ENCODE measurements around the gene INSL6. TPM values are rescaled to one million over a fixed set of nuclear protein-coding genes. Genes with fewer than 3 reads are reported as not detected.

The INSL6 gene
- total and polyA plus RNA-seq, 3 donors from 2014 or later: 18.7 to 45.4 (median 32.8) TPM

GRCh38 chr9:5144217-5144616 lies 41.2 kb downstream of the INSL6 start:
- H3K4me3 ChIP-seq: no peak overlapping the region
- no peaks in the 10 kb centered on the region for H3K36me3 ChIP-seq (ENCODE audit: low read depth, missing control alignments)
- H3K4me1 ChIP-seq: no peaks in the 10 kb centered on the region
- no peaks in the 10 kb centered on the region for H3K27me3 ChIP-seq
- TF ChIP-seq CTCF (IDR thresholded peaks at IDR 0.05) (no peak), POLR2A (IDR thresholded peaks at IDR 0.05) (no peak)
- no peak overlapping the region for H3K27ac ChIP-seq
- WGBS, 2 donors: 88 to 91% methylated on average over 7 of the region's 7 CpGs
- no peaks in the 10 kb centered on the region for H3K9me3 ChIP-seq
- intact Hi-C loops (cut with DNase I; ENCODE audit: low total_unique reads): no loop called here
- no peak for DNase-seq

DNA sequence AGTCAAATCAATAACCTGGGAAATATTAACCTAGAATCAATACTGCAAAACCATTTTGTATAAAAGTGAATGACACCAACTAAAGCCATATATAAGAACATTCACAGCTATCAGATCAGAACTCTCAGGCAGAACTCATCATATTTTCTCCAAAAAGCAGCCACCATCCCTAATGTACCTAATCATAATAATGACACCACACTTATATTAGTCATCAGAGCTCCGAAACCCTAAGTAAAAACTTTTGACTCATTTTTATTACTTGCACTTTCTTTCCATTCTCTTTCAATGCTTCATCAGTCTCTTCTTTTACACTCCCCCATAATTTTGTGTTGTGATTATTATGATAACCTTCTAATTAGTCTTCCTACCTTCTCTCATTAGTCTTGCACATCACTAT lies 45.3 kb downstream of the INSL6 start:
- Histone ChIP-seq H3K27ac (no peak overlapping the region), H3K4me3 (no peak overlapping the region), H3K36me3 (ENCODE audit: low read depth, missing control alignments) (no peaks in the 10 kb centered on the region), H3K9me3 (no peaks in the 10 kb centered on the region), H3K27me3 (no peaks in the 10 kb centered on the region), H3K4me1 (no peaks in the 10 kb centered on the region)
- intact Hi-C loops (cut with DNase I; ENCODE audit: low total_unique reads): no loop called here
- 91 to 95% methylated on average over 1 of the region's 1 CpG for WGBS, 2 donors
- DNase-seq: no peak
- TF ChIP-seq CTCF (IDR thresholded peaks at IDR 0.05) (no peak), POLR2A (IDR thresholded peaks at IDR 0.05) (no peak)

DNA sequence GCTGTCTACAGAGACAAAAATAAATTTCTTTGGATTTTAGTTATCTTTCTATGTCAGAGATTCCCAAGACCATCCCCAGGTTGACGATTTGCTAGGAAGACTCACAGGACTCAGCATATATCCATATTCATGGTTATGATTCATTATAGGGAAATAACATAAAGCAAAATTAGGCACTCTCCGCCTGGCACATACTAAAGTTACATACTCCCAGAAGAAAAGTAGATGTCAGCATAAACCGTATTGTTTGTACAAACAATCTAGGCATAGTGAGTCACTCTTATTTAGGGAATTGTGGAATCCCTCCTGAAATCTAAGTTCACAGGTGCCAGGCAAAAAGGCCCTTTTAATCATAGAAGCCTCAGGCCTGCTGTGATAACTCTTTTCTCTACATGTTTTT lies 62.9 kb downstream of the INSL6 start:
- H3K4me3 ChIP-seq: no peak overlapping the region
- H3K27me3 ChIP-seq: no peaks in the 10 kb centered on the region
- no peak overlapping the region for H3K27ac ChIP-seq
- TF ChIP-seq CTCF (IDR thresholded peaks at IDR 0.05) (no peak), POLR2A (IDR thresholded peaks at IDR 0.05) (no peak)
- H3K4me1 ChIP-seq: no peaks in the 10 kb centered on the region
- intact Hi-C loops (cut with DNase I; ENCODE audit: low total_unique reads): no loop called here
- no peaks in the 10 kb centered on the region for H3K36me3 ChIP-seq (ENCODE audit: low read depth, missing control alignments)
- WGBS, 2 donors: 83 to 84% methylated on average over 3 of the region's 3 CpGs
- no peaks in the 10 kb centered on the region for H3K9me3 ChIP-seq
- DNase-seq: no peak

- H3K36me3 ChIP-seq (ENCODE audit: low read depth, missing control alignments): no peaks in the 10 kb centered on the region
- H3K4me3 ChIP-seq: no peak overlapping the region
- no peaks in the 10 kb centered on the region for H3K9me3 ChIP-seq
- no peak for DNase-seq
- WGBS, 2 donors: 77 to 79% methylated on average over 1 of the region's 1 CpG
- TF ChIP-seq POLR2A (IDR thresholded peaks at IDR 0.05): no peak
- no peak for TF ChIP-seq CTCF (IDR thresholded peaks at IDR 0.05)
- no peak overlapping the region for H3K27ac ChIP-seq
- H3K4me1 ChIP-seq: no peaks in the 10 kb centered on the region
- intact Hi-C loops (cut with DNase I; ENCODE audit: low total_unique reads): no loop called here
- H3K27me3 ChIP-seq: no peaks in the 10 kb centered on the region
Observed at GRCh38 chr9:5122116-5122515, 63.3 kb downstream of the INSL6 start.

DNA sequence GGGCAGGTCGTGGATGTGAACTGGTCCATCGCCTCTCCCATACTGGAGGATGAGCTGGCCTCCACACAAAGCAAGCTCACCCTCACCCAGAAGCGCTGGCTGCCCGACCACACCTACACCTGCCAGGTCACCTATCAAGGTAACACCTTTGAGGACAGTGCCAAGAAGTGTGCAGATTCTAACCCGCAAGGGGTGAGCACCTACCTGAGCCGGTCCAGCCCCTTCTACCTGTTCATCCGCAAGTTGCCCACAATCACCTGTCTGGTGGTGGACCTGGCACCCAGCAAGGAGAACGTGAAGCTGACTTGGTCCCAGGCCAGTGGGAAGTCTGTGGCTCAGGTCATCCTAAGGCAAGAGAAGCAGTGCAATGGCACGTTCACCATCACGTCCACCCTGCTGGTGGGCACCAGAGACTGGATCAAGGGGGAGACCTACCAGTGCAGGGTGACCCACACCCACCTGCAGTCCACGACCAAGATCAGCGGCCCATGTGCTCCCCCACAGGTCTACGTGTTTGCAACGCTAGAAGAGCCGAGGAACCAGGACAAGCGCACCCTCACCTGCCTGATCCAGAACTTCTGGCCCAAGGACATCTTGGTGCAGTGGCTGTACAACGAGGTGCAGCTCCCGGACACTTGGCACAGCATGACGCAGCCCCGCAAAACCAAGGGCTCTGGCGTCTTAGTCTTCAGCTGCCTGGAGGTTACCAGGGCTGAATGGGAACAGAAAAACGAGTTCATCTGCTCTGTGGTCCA lies 71.3 kb downstream of the INSL6 start:
- no peaks in the 10 kb centered on the region for H3K9me3 ChIP-seq
- H3K4me1 ChIP-seq: no peaks in the 10 kb centered on the region
- WGBS, 2 donors: 95 to 100% methylated on average over 4 to 22 of the region's 22 CpGs
- no peaks in the 10 kb centered on the region for H3K36me3 ChIP-seq (ENCODE audit: low read depth, missing control alignments)
- no peak overlapping the region for H3K4me3 ChIP-seq
- no peak for TF ChIP-seq CTCF (IDR thresholded peaks at IDR 0.05)
- TF ChIP-seq POLR2A (IDR thresholded peaks at IDR 0.05): no peak
- intact Hi-C loops (cut with DNase I; ENCODE audit: low total_unique reads): no loop called here
- H3K27me3 ChIP-seq: no peaks in the 10 kb centered on the region
- DNase-seq: no peak
- no peak overlapping the region for H3K27ac ChIP-seq

All from testis (tissue), 3 donors.